Memory B cell (primary cell): ENCODE measurements around the gene DLGAP1.

Experiments used
- ATAC-seq: fragments of 150-1000 bp; cut with Tn5 transposase; 2 replicates; pipeline ENCODE4 v1.10.0; 2021; ENCODE audit warnings: low read depth, mild to moderate bottlenecking, moderate library complexity
- DNase-seq, 2 donors: peaks; one replicate each; pipeline ENCODE4 v3.0.0; 2022; ENCODE audit warnings: low spot score in 2 of 2
- H3K27ac Mint-ChIP-seq: one replicate; pipeline ENCODE4 v1.8.0; 2022; ENCODE audit warnings: mild to moderate bottlenecking, moderate library complexity, mixed read lengths
- H3K27me3 Mint-ChIP-seq: one replicate; pipeline ENCODE4 v1.8.0; 2022; ENCODE audit warnings: mixed read lengths
- H3K36me3 Mint-ChIP-seq: one replicate; pipeline ENCODE4 v1.8.0; 2022; ENCODE audit warnings: mild to moderate bottlenecking, mixed read lengths
- H3K4me1 Mint-ChIP-seq: one replicate; pipeline ENCODE4 v1.8.0; 2022; ENCODE audit warnings: mixed read lengths
- H3K4me3 Mint-ChIP-seq: one replicate; pipeline ENCODE4 v1.8.0; 2022; ENCODE audit warnings: mild to moderate bottlenecking, moderate library complexity, mixed read lengths
- H3K9me3 Mint-ChIP-seq: one replicate; pipeline ENCODE4 v1.8.0; 2022; ENCODE audit warnings: mixed read lengths

Gene DLGAP1

DNA sequence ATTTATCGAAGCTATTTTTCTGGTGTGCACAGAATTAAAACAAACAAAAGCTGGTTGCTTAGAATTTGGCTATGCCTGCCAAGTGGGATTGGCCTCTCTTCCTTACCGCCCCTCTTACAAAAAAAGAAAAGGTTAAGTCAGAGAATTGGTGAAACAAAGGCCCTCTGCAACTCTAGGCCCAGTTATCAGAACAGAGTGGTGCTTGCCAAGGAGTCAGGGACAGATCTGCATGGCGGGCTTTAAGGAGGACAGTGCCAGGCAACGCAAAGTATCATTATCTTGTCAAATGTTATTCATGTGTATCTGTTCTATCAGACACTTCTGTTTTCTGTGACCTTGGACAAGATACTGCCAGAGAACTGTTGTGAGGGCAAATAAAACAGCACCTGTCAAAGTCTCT, 926.9 kb downstream of the DLGAP1 start:
- Mint-ChIP-seq H3K36me3 (no peaks in the 10 kb centered on the region), H3K27me3 (no peaks in the 10 kb centered on the region), H3K4me1 (peaks cover 11% of the 10 kb centered on the region), H3K4me3 (no peak overlapping the region), H3K9me3 (no peaks in the 10 kb centered on the region), H3K27ac (no peak overlapping the region)
- no peak for DNase-seq
- ATAC-seq, result no peak

GRCh38 chr18:3526421-3527354, 928.4 kb downstream of the DLGAP1 start:
- peak in 1 of 2 donors; percentile 15 for DNase-seq
- Mint-ChIP-seq H3K4me3 (peak overlapping the region; percentile 67), H3K27ac (peak overlapping the region; percentile 72), H3K4me1 (peaks cover 11% of the 10 kb centered on the region), H3K27me3 (no peaks in the 10 kb centered on the region), H3K36me3 (peaks cover 2% of the 10 kb centered on the region), H3K9me3 (peaks cover 1% of the 10 kb centered on the region)
- ATAC-seq, result peak; percentile 41

DNA sequence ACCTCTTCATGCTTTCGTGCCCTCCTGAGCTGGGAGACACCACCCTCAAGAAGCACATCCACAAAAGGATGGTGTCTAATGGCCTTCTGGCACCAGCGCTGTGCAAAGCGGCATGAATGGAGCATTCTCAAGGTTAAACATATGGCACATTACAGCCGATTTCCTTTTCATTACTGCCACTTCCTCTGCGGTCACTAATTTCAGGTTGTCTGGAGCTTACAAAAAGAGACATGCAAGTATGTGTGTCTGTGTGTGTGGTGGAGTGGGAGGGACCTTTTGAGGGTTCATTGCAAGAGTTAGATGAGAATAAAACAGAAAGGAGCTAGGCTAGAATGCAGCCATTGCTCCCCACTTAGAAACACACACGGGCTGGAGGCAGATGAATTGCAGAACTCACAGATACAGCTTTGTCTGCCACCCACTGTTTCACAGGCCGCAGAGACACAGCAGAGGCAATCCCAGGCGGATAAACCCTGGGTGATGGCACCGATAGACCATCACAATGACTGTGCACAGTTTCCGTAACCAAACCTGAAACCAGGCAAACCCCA, 929.2 kb downstream of the DLGAP1 start:
- ATAC-seq, result peak; percentile 81
- H3K9me3 Mint-ChIP-seq, result peaks cover 1% of the 10 kb centered on the region
- peaks cover 11% of the 10 kb centered on the region for H3K4me1 Mint-ChIP-seq
- no peaks in the 10 kb centered on the region for H3K27me3 Mint-ChIP-seq
- H3K27ac Mint-ChIP-seq, result peak overlapping the region; percentile 72
- DNase-seq, result peak; percentile 13 to 34
- H3K4me3 Mint-ChIP-seq, result peak overlapping the region; percentile 67
- H3K36me3 Mint-ChIP-seq, result peaks cover 2% of the 10 kb centered on the region

- H3K4me3 Mint-ChIP-seq, result no peak overlapping the region
- no peak overlapping the region for H3K27ac Mint-ChIP-seq
- ATAC-seq (no peak), DNase-seq (no peak)
- peaks cover 11% of the 10 kb centered on the region for H3K4me1 Mint-ChIP-seq
- H3K9me3 Mint-ChIP-seq, result peaks cover 1% of the 10 kb centered on the region
- H3K36me3 Mint-ChIP-seq, result peaks cover 2% of the 10 kb centered on the region
- H3K27me3 Mint-ChIP-seq, result no peaks in the 10 kb centered on the region
These were observed 930.4 kb downstream of the DLGAP1 start for GRCh38 chr18:3524706-3525105.

GRCh38 chr18:3520230-3521085, 934.6 kb downstream of the DLGAP1 start:
- Mint-ChIP-seq H3K27me3 (no peaks in the 10 kb centered on the region), H3K9me3 (peaks cover 1% of the 10 kb centered on the region), H3K4me1 (no peaks in the 10 kb centered on the region), H3K36me3 (peaks cover 2% of the 10 kb centered on the region), H3K27ac (no peak overlapping the region), H3K4me3 (no peak overlapping the region)
- ATAC-seq (no peak), DNase-seq (no peak)

DNA sequence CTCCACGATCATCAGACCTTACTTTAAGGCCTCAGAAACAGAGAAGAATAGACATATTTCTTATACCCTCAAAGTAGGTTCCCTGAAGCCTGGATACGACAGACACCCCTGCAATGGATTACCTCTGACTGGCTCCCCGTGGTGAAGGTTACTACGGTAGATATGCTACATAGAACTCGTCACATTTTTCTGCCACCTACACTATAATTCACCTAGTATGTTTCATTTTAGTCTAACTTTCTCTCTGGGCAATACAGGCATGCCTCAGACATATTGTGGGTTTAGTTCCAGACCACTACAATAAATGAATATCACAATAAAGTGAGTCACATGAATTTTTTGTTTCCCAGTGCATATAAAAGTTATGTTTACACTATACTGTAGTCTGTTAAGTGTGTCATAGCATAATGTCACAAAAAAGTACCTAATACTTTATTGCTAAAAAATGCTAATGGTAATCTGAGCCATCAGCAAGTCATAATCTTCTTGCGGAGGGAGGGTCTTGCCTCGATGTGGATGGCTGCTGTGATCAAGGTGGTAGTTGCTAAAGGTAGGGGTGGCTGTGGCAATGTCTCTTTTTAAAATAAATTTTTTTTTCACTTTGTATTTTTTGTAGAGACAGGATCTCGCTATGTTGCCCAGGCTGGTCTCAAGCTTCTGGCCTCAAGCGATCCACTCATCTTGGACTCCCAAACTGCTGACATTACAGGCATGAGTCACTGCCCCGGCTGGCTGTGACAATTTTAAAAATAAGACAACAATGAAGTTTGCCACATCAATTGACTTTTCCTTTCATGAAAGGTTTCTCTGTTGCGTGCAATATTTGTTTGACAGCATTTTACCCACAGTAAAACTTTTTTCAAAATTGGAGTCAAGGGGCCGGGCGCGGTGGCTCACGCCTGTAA, 940.5 kb downstream of the DLGAP1 start:
- ATAC-seq (no peak), DNase-seq (no peak)
- H3K27ac Mint-ChIP-seq, result no peak overlapping the region
- H3K27me3 Mint-ChIP-seq, result no peaks in the 10 kb centered on the region
- H3K36me3 Mint-ChIP-seq, result no peaks in the 10 kb centered on the region
- H3K4me1 Mint-ChIP-seq, result peaks cover 2% of the 10 kb centered on the region
- H3K9me3 Mint-ChIP-seq, result no peaks in the 10 kb centered on the region
- no peak overlapping the region for H3K4me3 Mint-ChIP-seq

DNA sequence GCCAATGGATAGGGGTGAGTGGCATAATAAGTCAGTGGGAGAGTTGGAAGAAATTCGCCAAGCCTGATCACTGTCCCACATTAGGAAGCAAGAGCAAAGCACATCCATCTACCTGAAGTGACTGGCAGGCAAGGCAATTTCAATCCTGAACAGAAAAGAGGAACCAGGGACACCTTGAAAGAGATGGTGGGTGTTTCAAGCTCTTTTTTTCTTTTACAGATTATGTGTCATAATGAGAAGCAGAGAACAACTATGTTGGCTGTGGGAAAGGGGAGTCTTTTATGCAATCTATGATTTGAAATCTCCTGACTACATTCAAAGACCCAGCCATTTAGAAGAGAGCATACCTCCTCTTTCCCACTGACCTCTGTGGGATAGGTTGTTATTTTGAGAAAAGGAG, 941.6 kb downstream of the DLGAP1 start:
- no peak overlapping the region for H3K4me3 Mint-ChIP-seq
- no peak overlapping the region for H3K27ac Mint-ChIP-seq
- DNase-seq (no peak), ATAC-seq (peak; percentile 47)
- no peaks in the 10 kb centered on the region for H3K27me3 Mint-ChIP-seq
- H3K4me1 Mint-ChIP-seq, result peaks cover 2% of the 10 kb centered on the region
- no peaks in the 10 kb centered on the region for H3K9me3 Mint-ChIP-seq
- no peaks in the 10 kb centered on the region for H3K36me3 Mint-ChIP-seq

DNA sequence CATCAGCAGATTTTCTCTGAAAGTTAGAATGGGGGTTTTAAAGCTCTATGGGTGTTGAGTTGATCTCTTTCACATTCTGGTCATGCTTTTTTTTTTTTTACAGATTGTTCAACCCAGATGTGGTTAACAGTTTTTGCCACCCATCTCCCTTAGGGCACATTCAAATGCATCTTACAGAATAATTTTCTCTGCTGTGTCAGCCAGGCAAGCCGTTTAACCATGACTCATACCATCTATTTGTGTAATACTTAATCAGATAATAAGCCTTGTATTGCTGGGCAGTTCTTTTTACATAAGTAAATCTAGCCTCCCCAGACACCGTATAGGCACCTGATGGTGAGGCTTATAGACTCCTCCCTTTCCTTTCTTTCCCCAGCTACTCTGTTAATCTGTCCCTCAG, 943.1 kb downstream of the DLGAP1 start:
- ATAC-seq, result no peak
- Mint-ChIP-seq H3K36me3 (no peaks in the 10 kb centered on the region), H3K27me3 (no peaks in the 10 kb centered on the region), H3K4me1 (peaks cover 2% of the 10 kb centered on the region), H3K9me3 (no peaks in the 10 kb centered on the region), H3K4me3 (no peak overlapping the region), H3K27ac (no peak overlapping the region)
- DNase-seq, result no peak

- DNase-seq, result no peak
- Mint-ChIP-seq H3K4me1 (peaks cover 2% of the 10 kb centered on the region), H3K27me3 (no peaks in the 10 kb centered on the region), H3K9me3 (no peaks in the 10 kb centered on the region), H3K27ac (no peak overlapping the region), H3K4me3 (no peak overlapping the region), H3K36me3 (no peaks in the 10 kb centered on the region)
- no peak for ATAC-seq
These were observed 944.2 kb downstream of the DLGAP1 start for GRCh38 chr18:3510896-3511295.

- Mint-ChIP-seq H3K27me3 (no peaks in the 10 kb centered on the region), H3K4me1 (peaks cover 2% of the 10 kb centered on the region), H3K9me3 (no peaks in the 10 kb centered on the region), H3K4me3 (no peak overlapping the region), H3K36me3 (no peaks in the 10 kb centered on the region), H3K27ac (no peak overlapping the region)
- no peak for ATAC-seq
- DNase-seq, result no peak
These were observed 945.1 kb downstream of the DLGAP1 start for GRCh38 chr18:3510024-3510423.

DNA sequence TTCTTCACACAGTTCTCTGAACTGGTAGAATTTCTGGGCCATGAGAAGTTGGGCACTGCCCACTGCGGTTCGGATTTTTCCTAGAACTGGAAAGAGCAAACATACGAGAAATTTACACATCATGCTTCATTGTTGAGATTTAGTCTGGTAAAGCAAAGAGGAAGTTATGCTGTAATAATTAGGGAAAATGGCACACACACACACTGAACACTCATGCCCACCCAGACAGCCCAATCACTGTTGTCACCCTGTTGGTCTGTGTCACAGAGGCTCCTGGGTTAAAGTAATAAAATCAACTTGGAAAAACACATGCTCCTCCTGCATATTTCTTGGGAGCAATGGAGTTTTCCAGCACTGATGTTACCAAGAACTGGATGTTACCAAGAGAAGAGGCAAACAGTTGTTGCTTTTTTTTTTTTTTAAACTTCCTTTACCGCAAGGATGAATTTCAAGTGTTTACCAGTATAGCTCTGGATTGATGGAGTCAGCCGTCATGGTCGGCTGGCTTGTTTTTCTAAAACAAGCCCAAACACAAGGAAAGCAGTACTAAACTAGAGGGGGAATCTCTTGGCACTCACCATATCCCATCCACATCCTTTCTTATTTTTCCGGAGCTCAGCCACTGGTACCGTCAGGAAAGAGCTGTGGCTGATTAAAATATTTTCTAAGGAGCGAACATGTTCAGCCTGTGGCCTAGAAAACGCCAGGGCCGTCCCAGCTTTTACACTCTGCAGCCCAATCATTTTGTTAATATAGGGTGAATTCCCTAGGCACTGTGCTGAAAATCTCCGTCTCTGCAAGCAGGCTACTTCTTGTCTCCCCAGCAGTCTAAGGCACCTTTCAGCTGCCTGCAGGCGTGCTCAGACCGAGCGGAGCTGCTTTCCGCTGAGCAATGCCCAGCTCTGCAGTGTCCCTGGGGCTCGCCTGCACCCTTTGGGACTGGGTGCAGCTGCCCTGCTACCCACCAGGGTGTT, 946.2 kb downstream of the DLGAP1 start:
- no peak overlapping the region for H3K27ac Mint-ChIP-seq
- no peaks in the 10 kb centered on the region for H3K36me3 Mint-ChIP-seq
- no peak overlapping the region for H3K4me3 Mint-ChIP-seq
- DNase-seq (no peak), ATAC-seq (no peak)
- H3K9me3 Mint-ChIP-seq, result no peaks in the 10 kb centered on the region
- H3K27me3 Mint-ChIP-seq, result no peaks in the 10 kb centered on the region
- H3K4me1 Mint-ChIP-seq, result peaks cover 2% of the 10 kb centered on the region

DNA sequence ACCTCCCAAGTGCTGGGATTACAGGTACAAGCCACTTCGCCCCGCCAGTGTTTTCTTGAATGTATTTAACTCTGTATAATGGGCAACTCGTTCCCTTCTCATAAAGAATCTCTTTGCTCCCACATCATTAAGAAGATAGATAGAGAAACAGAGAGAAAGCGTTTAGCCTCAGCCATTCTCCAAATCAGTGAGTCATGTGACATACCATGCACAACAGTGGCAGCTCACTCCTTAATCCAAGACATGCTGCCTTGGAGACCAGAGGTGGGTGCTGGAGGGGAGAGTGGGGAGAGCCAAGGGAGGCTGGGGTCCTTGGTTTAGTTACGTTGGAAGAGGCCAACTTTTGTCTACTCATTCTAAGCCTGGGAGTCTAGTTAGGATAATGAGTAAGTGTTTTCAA, 950.5 kb downstream of the DLGAP1 start:
- H3K9me3 Mint-ChIP-seq, result no peaks in the 10 kb centered on the region
- no peak overlapping the region for H3K4me3 Mint-ChIP-seq
- no peaks in the 10 kb centered on the region for H3K36me3 Mint-ChIP-seq

More for the DNA sequence above, 950.5 kb downstream of the DLGAP1 start:
- H3K4me1 Mint-ChIP-seq, result peaks cover 4% of the 10 kb centered on the region
- H3K27me3 Mint-ChIP-seq, result peaks cover 4% of the 10 kb centered on the region
- H3K27ac Mint-ChIP-seq, result no peak overlapping the region
- no peak for DNase-seq
- ATAC-seq, result no peak
